ENCODE data around the gene HTRA2.

GRCh38 chr2:74531666-74532065 is 1.9 kb downstream of the HTRA2 start:
- TF ChIP-seq CTCF (IDR thresholded peaks at IDR 0.05) (no peak), POLR2A (IDR thresholded peaks at IDR 0.05) (no peak)
